A172 (cell line): ENCODE measurements around the gene NNAT. TPM values are rescaled to one million over a fixed set of nuclear protein-coding genes. Genes with fewer than 3 reads are reported as not detected.
"Not testable (repeated sequence)": the region's sequence is repeated elsewhere in the genome, so short reads cannot be mapped to it uniquely, and the experiment has no call there.

Experiments
- DNase-seq: peaks from one replicate; pipeline ENCODE4 v3.0.0-alpha.2; 2015; ENCODE audit warnings: low spot score
- total RNA-seq: library from RNA; depleted of rRNA; stranded (reverse); fragments of >200 nt; shearing (Covaris generic); gene quantifications from 2 replicates; pipeline ENCODE4 v1.2.3, GENCODE V29; 2014

The NNAT gene
- total RNA-seq, 1 experiment from 2014 or later = not detected

GRCh38 chr20:37540001-37540400 is 19.0 kb downstream of the NNAT start:
- DNase-seq = no peak

DNA sequence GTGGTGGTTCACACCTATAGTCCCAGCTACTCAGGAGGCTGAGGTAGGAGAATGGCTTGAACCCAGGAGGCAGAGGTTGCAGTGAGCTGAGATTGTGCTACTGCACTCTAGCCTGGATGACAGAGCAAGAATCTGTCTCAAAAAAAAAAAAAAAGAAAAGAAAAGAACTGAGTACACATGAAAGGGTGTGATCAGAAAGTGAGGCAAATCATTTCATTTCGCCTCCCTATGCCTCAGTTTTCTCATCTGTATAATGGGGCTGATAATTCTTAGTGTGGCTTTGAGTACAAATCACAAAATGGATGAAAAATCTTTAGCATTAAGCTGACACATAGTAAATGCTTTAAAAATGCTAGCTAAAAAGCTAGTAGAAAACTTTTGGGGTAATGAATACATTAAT is 19.8 kb downstream of the NNAT start:
- not testable (repeated sequence) for DNase-seq

DNA sequence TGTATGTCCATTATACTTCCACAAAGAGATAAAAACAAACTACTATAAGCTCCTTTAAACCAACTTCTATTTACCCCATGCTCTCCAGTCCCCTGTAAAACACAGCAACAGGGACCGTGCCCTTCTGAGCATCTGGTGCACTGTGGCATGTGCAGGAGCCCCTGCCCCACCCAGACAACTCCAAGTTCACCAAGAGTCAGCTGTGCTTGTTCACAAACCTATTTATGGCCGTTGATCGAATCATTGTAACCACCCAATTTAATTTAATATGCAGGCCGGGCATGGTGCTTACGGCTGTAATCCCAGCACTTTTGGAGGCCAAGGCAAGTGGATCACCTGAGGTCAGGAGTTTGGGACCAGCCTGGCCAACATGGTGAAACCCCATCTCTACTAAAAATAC is 20.3 kb downstream of the NNAT start:
- DNase-seq = no peak

DNA sequence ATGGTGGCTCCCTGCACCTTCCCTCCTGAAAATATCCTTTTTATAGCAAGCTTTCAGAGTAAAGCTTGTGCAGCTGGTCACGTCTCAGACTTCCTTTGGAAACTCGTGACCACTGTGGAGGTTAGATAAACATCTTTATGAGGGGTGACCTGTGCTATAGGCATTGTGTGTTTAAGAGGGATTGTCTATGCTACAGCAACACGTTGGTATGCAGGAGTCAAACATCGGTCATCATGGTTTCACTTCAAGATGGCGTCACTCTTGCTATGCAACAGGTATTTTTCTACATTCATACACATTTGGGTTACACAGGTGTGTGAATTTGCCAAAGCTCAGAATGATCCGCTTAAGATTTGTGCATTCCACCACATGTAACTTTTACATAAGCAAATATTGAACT is 21.2 kb downstream of the NNAT start:
- DNase-seq = peak; percentile 35

DNA sequence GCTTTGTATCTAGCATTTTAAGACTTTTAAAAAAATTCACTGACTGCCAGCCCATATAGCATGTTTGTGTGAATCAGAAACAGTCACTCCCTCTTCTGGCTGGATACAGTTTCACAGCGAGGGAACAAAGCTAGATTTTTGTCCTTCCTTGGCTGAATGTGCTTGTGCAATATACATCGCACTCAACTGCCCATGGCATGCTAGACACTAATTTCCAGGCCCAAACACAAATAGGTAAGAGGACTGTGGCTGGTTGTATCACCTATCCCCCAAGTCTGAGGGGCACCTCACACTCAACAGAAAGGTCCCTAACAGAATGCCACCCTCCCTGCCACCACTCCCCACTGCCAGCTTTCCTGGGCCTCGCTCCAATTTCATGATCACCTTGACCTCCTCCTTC is 22.8 kb downstream of the NNAT start:
- no peak for DNase-seq

GRCh38 chr20:37544386-37544785 is 23.3 kb downstream of the NNAT start:
- DNase-seq = no peak

- DNase-seq = no peak
Observed at GRCh38 chr20:37545516-37545915, 24.5 kb downstream of the NNAT start.

DNA sequence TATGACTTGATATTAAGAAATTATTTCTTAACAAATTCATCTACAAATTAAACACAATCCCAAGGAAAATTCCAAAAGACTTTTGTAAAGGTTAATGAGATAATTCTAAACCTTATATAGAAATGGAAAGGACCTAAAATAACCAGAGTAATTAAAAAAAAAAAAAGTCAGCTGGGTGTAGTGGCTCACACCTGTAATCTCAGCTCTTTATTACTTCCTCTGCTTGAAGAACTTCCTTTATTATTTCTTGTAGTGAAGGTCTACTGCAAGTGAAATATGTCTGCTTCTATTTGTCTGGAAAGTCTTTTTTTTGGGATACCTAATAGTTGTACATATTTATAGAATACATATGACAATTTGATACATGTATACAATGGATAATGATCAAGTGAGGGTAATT is 26.9 kb downstream of the NNAT start:
- DNase-seq = no peak

DNA sequence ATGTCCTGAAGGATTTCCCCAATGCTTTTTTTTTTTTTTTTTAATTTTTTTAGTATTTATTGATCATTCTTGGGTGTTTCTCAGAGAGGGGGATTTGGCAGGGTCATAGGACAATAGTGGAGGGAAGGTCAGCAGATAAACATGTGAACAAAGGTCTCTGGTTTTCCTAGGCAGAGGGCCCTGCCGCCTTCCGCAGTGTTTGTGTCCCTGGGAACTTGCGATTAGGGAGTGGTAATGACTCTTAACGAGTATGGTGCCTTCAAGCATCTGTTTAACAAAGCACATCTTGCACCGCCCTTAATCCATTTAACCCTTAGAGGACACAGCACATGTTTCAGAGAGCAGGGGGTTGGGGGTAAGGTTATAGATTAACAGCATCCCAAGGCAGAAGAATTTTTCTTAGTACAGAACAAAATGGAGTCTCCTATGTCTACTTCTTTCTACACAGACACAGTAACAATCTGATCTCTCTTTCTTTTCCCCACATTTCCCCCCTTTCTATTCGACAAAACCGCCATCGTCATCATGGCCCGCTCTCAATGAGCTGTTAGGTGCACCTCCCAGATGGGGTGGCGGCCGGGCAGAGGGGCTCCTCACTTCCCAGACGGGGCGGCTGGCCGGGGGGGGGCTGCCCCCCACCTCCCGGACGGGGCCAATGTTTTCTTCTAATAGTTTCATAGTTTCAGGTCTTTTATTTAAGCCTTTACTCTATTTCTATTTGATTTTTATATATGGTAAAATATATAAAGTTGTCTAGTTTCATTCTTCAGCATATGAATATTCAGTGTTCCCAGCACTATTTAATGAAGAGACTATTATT is 29.3 kb downstream of the NNAT start:
- not testable (repeated sequence) for DNase-seq

GRCh38 chr20:37551660-37552059 is 30.6 kb downstream of the NNAT start:
- not testable (repeated sequence) for DNase-seq

DNA sequence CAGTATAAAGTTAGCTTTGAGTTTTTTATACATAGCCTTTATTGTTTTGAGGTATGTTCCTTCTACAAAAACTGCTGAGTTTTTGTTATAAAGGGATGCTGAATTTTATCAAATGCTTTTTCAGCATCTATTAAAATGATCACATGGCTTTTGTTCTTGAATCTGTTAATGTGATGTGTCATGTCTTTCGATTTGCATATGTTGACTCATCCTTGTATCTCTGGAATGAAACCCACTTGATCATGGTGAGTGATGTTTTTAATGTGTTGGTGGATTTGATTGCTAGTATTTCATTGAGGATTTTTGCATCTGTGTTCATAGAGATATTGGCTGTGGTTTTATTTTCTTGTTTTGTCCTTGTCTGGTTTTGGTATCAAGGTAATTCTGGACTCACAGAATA is 31.4 kb downstream of the NNAT start:
- DNase-seq = peak; percentile 37

- not testable (repeated sequence) for DNase-seq
Observed at GRCh38 chr20:37554721-37555298, 33.8 kb downstream of the NNAT start.

GRCh38 chr20:37556538-37556937 is 35.5 kb downstream of the NNAT start:
- no peak for DNase-seq

DNA sequence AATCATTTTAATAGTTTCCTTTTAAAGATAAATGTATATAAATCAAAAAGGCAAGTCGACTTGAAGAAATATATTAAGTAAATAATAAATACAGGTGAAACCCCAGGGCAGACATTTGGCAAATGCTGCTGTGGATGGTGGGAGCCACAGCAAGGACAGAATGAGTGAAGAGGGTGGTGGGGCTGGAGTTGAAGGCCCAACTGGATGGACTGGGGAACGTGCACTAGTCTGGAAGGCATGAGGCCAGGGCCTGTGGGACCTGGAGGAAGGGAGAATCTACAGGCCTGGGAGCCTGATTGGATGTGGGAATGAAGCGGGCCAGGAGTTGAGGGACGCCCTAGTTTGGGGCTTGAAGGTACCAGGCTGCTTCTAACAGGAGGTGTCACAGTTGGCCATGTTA is 37.3 kb downstream of the NNAT start:
- no peak for DNase-seq

DNA sequence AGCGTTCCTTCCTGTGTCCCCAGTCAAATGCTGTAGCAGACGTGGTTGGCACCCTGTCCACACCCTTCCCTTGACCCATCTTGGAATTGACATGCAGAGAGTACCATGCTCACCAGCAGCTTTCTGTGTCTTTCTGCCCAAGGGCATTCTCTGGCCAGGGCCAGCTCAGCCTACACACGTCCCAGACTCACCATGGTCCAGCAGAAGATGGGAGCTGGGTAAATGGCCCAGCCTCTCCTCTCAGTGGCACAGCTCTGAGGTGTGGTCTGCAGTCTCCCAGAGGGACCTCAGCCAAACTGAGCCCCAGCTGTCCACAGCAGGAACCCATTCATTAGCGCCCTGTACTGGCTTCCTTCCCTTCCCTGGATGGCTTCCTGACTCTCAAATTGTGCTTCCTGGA is 37.7 kb downstream of the NNAT start:
- no peak for DNase-seq

GRCh38 chr20:37559312-37560027 is 38.4 kb downstream of the NNAT start:
- DNase-seq = no peak

DNA sequence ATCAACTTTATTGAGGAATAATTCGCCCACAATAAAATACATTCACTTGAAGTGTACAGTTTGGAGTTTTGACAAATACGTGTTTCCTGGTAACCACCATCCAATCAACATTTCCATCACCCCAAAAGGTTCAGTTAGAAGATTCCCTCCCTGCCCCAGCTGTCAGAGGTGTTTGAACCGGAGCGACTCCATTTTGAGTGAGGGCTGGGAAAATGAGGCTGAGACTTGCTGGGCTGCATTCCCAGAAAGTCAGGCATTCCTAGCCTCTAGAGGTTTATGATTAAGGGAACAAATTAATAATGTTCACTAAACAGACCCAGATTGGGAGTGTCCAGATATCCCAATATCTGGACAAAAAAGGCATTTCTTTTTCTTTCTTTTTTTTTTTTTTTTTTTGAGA is 39.6 kb downstream of the NNAT start:
- no peak for DNase-seq

GRCh38 chr20:37562695-37563480 is 41.8 kb downstream of the NNAT start:
- no peak for DNase-seq

GRCh38 chr20:37564016-37564387 is 43.0 kb downstream of the NNAT start:
- DNase-seq = no peak

GRCh38 chr20:37564388-37565133 is 43.5 kb downstream of the NNAT start:
- DNase-seq = no peak

DNA sequence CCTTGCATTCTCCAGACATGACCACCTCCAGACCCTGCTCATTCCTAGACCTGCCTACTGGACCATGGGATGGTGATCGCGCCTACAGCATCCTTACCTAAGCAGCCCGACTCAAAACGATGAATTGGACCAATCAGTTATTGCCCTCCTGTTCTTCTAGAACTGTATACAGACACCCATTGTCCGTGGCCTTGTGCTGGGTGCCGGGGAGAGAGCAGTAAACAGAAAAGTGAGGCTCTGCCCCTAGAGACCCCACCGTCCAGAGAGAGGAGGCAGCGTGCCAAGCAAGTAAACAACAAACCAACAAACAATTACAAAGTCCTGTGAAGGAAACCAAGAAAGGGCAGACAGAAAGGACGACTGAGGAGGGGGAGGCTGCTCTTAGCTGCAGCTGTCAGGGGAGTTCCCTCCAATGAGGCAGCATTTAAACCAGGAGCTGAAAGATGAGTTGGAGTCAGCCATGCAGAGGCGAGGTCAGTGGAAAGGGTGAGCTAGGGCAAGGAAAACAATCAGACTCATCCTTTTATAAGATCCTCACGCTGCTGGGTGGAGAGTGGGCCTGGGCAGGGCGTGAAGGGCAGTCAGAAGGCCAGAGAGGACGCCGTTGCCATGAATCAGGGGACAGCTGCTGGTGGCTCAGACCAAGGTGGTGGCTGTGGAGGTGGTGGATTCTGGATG is 44.2 kb downstream of the NNAT start:
- DNase-seq = no peak
